ENCODE results near the gene HK1. TPM values are rescaled to one million over a fixed set of nuclear protein-coding genes. Genes with fewer than 3 reads are reported as not detected.

Gene HK1
- total RNA-seq, 1 experiment from 2014 or later, result 98.8 TPM

- Histone ChIP-seq H3K9me3 (ENCODE audit: control insufficient read depth, low read depth, low read length) (no peaks in the 10 kb centered on the region), H2BK15ac (ENCODE audit: low read depth, low read length) (no peak overlapping the region), H2BK20ac (ENCODE audit: low read depth, low read length, poor library complexity, severe bottlenecking) (no peak overlapping the region), H3T11ph (ENCODE audit: low read length) (no peak overlapping the region), H2AFZ (ENCODE audit: low read length) (no peak overlapping the region), H3K56ac (ENCODE audit: insufficient read length, low read depth, low read length) (no peak overlapping the region), H2BK12ac (ENCODE audit: insufficient read length, low read depth, low read length) (no peak overlapping the region), H3K27ac (ENCODE audit: insufficient read length, low read depth, low read length) (no peak overlapping the region), H3K4me1 (ENCODE audit: insufficient read depth, low read length) (no peaks in the 10 kb centered on the region), H3K9ac (ENCODE audit: extremely low read depth, insufficient read length, low read length) (no peak overlapping the region), H2BK5ac (ENCODE audit: insufficient read length, low read length) (no peak overlapping the region), H3K4me2 (ENCODE audit: insufficient read depth, insufficient read length, low read length) (no peak overlapping the region), H3K18ac (ENCODE audit: insufficient read length, low read depth, low read length) (no peak overlapping the region), H4K8ac (replicated peaks; ENCODE audit: insufficient read length, low read depth, low read length) (no peak overlapping the region), H3K4ac (ENCODE audit: low read depth, low read length) (no peak overlapping the region), H3K23me2 (ENCODE audit: insufficient read length, low read depth, low read length, poor library complexity, severe bottlenecking) (no peaks in the 10 kb centered on the region), H3K27me3 (ENCODE audit: insufficient read depth, low read length) (no peaks in the 10 kb centered on the region), H2BK120ac (ENCODE audit: low read depth, low read length, poor library complexity, severe bottlenecking) (no peak overlapping the region), H3K23ac (ENCODE audit: insufficient read length, low read depth, low read length) (no peak overlapping the region), H2AK5ac (ENCODE audit: insufficient read length, low read length) (no peak overlapping the region), H3K14ac (ENCODE audit: insufficient read depth, low read length) (no peak overlapping the region), H4K91ac (ENCODE audit: insufficient read length, low read depth, low read length) (no peak overlapping the region), H3K79me1 (ENCODE audit: insufficient read depth, low read depth, low read length, poor library complexity, severe bottlenecking) (no peaks in the 10 kb centered on the region), H4K20me1 (ENCODE audit: control insufficient read depth, insufficient read depth, insufficient read length) (no peaks in the 10 kb centered on the region), H3K79me2 (ENCODE audit: insufficient read depth, low read length) (no peaks in the 10 kb centered on the region), H4K5ac (ENCODE audit: insufficient read length, low read depth, low read length) (no peak overlapping the region)
- Mint-ChIP-seq H3K27ac (no peak overlapping the region), H3K4me1 (peaks cover 0 to 6% of the 10 kb centered on the region in 2 experiments; a peak in 2 of 4 replicates), H3K4me3 (no peak overlapping the region), H3K27me3 (ENCODE audit: low read depth) (peaks cover 14% of the 10 kb centered on the region), H3K36me3 (ENCODE audit: insufficient read depth in 1 of 3, low read depth in 3 of 3) (no peaks in the 10 kb centered on the region), H3K9me3 (no peaks in the 10 kb centered on the region)
- no peak for DNase-seq
- TF ChIP-seq, protein P1, sequence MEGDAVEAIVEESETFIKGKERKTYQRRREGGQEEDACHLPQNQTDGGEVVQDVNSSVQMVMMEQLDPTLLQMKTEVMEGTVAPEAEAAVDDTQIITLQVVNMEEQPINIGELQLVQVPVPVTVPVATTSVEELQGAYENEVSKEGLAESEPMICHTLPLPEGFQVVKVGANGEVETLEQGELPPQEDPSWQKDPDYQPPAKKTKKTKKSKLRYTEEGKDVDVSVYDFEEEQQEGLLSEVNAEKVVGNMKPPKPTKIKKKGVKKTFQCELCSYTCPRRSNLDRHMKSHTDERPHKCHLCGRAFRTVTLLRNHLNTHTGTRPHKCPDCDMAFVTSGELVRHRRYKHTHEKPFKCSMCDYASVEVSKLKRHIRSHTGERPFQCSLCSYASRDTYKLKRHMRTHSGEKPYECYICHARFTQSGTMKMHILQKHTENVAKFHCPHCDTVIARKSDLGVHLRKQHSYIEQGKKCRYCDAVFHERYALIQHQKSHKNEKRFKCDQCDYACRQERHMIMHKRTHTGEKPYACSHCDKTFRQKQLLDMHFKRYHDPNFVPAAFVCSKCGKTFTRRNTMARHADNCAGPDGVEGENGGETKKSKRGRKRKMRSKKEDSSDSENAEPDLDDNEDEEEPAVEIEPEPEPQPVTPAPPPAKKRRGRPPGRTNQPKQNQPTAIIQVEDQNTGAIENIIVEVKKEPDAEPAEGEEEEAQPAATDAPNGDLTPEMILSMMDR (conservative IDR thresholded peaks at IDR 0.05), result no peak
- no CpG with 5 or more reads among the region's 2 CpGs for WGBS (ENCODE audit: extremely low coverage, insufficient read length, low lambda C conversion rate)
These were observed 146.7 kb downstream of the HK1 start for GRCh38 chr10:69425041-69425440.

All from H9 (cell line).